Progenitor cell of endocrine pancreas (in vitro differentiated cells): ENCODE data around the gene ETV6. TPM values are rescaled to one million over a fixed set of nuclear protein-coding genes. Genes with fewer than 3 reads are reported as not detected.

ENCODE experiments used
- DNase-seq: peaks from one replicate; pipeline ENCODE4 v3.0.0; 2021; ENCODE audit warnings: low spot score; ENCODE audit not compliant: unreplicated experiment
- H3K27ac Mint-ChIP-seq: 2 replicates; pipeline ENCODE4 v1.8.0; 2021; ENCODE audit warnings: mild to moderate bottlenecking, moderate library complexity, mixed read lengths
- H3K27me3 Mint-ChIP-seq: 2 replicates; pipeline ENCODE4 v1.8.0; 2021; ENCODE audit warnings: mixed read lengths
- H3K36me3 Mint-ChIP-seq: 2 replicates; pipeline ENCODE4 v1.8.0; 2022; ENCODE audit warnings: mixed read lengths; ENCODE audit not compliant: insufficient read depth
- H3K4me1 Mint-ChIP-seq: 2 replicates; pipeline ENCODE4 v1.8.0; 2021; ENCODE audit warnings: low read depth, mixed read lengths
- H3K4me3 Mint-ChIP-seq: 2 replicates; pipeline ENCODE4 v1.8.0; 2021; ENCODE audit warnings: low read depth, mild to moderate bottlenecking, moderate library complexity, mixed read lengths
- H3K9me3 Mint-ChIP-seq: 2 replicates; pipeline ENCODE4 v1.8.0; 2021; ENCODE audit warnings: low read depth, mixed read lengths
- CTCF ChIP-seq: fragments of 200-600 bp; sonication (generic); IDR thresholded peaks from one replicate; pipeline ENCODE4 v1.5.0; 2021; ENCODE audit warnings: antibody characterized with exemption, mild to moderate bottlenecking; ENCODE audit not compliant: unreplicated experiment
- total RNA-seq: library from RNA; stranded (reverse); gene quantifications from 2 replicates; pipeline ENCODE4 v1.2.1, GENCODE V29; 2021

ETV6 gene
- total RNA-seq, 1 donor from 2014 or later = 55.2 TPM

GRCh38 chr12:11863478-11863906 is 214.0 kb downstream of the ETV6 start:
- no peak for DNase-seq
- TF ChIP-seq CTCF = no peak
- H3K27me3 Mint-ChIP-seq = no peaks in the 10 kb centered on the region
- no peak overlapping the region for H3K4me3 Mint-ChIP-seq
- H3K4me1 Mint-ChIP-seq = peaks cover 39% of the 10 kb centered on the region
- peak overlapping the region; percentile 29 for H3K27ac Mint-ChIP-seq
- H3K9me3 Mint-ChIP-seq = peaks cover 15% of the 10 kb centered on the region
- H3K36me3 Mint-ChIP-seq = peaks cover 48% of the 10 kb centered on the region

- H3K9me3 Mint-ChIP-seq = peaks cover 15% of the 10 kb centered on the region
- peak overlapping the region; percentile 49 for H3K27ac Mint-ChIP-seq
- peaks cover 37% of the 10 kb centered on the region for H3K4me1 Mint-ChIP-seq
- peaks cover 44% of the 10 kb centered on the region for H3K36me3 Mint-ChIP-seq
- no peak overlapping the region for H3K4me3 Mint-ChIP-seq
- no peak for TF ChIP-seq CTCF
- H3K27me3 Mint-ChIP-seq = no peaks in the 10 kb centered on the region
- DNase-seq = no peak
Measured at GRCh38 chr12:11863988-11864387, 214.5 kb downstream of the ETV6 start.

- TF ChIP-seq CTCF = no peak
- peaks cover 15% of the 10 kb centered on the region for H3K9me3 Mint-ChIP-seq
- DNase-seq = no peak
- no peak overlapping the region for H3K4me3 Mint-ChIP-seq
- H3K27me3 Mint-ChIP-seq = no peaks in the 10 kb centered on the region
- peaks cover 31% of the 10 kb centered on the region for H3K4me1 Mint-ChIP-seq
- H3K36me3 Mint-ChIP-seq = peaks cover 56% of the 10 kb centered on the region
- no peak overlapping the region for H3K27ac Mint-ChIP-seq
Measured at GRCh38 chr12:11865824-11866223, 216.3 kb downstream of the ETV6 start.

GRCh38 chr12:11868027-11868426 is 218.6 kb downstream of the ETV6 start:
- no peak overlapping the region for H3K4me3 Mint-ChIP-seq
- H3K27me3 Mint-ChIP-seq = no peaks in the 10 kb centered on the region
- H3K27ac Mint-ChIP-seq = no peak overlapping the region
- peaks cover 15% of the 10 kb centered on the region for H3K9me3 Mint-ChIP-seq
- DNase-seq = no peak
- TF ChIP-seq CTCF = no peak
- peaks cover 66% of the 10 kb centered on the region for H3K36me3 Mint-ChIP-seq
- peaks cover 9% of the 10 kb centered on the region for H3K4me1 Mint-ChIP-seq

- Mint-ChIP-seq H3K9me3 (peaks cover 15% of the 10 kb centered on the region), H3K27ac (no peak overlapping the region), H3K36me3 (peaks cover 63% of the 10 kb centered on the region), H3K4me3 (no peak overlapping the region), H3K27me3 (no peaks in the 10 kb centered on the region), H3K4me1 (peaks cover 3% of the 10 kb centered on the region)
- no peak for DNase-seq
- no peak for TF ChIP-seq CTCF
Measured at GRCh38 chr12:11869406-11869805, 219.9 kb downstream of the ETV6 start.
